ENCODE results near the gene INF2. TPM values are rescaled to one million over a fixed set of nuclear protein-coding genes. Genes with fewer than 3 reads are reported as not detected.

The INF2 gene
- total and polyA plus RNA-seq, 12 donors = 22.5 to 73.8 (median 28.4) TPM

DNA sequence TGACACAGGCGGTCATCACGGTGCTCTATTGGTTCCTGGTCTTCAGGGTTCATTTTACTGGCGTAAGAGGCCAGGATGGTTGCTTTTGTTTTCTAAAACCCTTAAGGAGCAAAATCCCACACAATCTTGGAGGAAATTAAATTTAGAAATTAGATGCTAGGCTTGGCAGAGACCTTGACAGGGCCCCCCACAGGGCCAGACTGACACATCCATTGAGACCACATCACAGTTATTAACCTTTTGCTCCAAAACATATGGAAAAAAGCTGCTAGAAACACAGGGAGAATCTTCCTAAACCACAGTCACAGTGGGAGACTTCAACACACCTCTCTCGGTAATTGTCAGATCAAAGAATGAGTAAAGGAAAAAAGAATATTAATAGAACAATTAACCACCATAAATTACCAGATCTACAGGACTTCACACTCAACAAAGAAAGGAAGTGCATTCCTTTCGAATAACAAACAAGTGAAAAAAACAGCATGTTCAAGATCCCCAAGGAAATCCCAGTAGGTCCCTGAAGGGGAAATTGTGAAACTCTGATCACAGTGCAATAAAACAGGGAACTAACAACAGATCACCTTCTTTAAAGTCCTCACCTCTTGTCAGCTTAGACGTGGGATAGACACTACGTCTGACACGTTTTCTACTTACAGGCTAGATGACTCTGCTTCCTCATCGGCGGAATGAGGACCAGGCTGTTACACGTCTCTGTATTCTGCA, 44.6 kb upstream of the INF2 start:
- Histone ChIP-seq H3K27me3 (peaks cover 0 to 10% (median 4%) of the 10 kb centered on the region in 7 donors), H3K4me1 (peaks cover 0 to 19% (median 4%) of the 10 kb centered on the region in 9 donors), H3K9me3 (peaks cover 0 to 14% (median 4%) of the 10 kb centered on the region in 11 donors), H3K4me3 (no peak overlapping the region), H3K36me3 (no peaks in the 10 kb centered on the region), H3K27ac (no peak overlapping the region)
- TF ChIP-seq, protein P1, sequence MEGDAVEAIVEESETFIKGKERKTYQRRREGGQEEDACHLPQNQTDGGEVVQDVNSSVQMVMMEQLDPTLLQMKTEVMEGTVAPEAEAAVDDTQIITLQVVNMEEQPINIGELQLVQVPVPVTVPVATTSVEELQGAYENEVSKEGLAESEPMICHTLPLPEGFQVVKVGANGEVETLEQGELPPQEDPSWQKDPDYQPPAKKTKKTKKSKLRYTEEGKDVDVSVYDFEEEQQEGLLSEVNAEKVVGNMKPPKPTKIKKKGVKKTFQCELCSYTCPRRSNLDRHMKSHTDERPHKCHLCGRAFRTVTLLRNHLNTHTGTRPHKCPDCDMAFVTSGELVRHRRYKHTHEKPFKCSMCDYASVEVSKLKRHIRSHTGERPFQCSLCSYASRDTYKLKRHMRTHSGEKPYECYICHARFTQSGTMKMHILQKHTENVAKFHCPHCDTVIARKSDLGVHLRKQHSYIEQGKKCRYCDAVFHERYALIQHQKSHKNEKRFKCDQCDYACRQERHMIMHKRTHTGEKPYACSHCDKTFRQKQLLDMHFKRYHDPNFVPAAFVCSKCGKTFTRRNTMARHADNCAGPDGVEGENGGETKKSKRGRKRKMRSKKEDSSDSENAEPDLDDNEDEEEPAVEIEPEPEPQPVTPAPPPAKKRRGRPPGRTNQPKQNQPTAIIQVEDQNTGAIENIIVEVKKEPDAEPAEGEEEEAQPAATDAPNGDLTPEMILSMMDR (IDR thresholded peaks at IDR 0.05) = no peak
- 60 to 69% methylated on average over 11 of the region's 11 CpGs for WGBS, 2 donors
- no peak for DNase-seq
- ATAC-seq = no peak
- intact Hi-C loops (cut with DNase I) = loop anchor here in 3 of 10 donors (5.0 kb wide), 2 partner anchors 508 to 568 kb away; partner anchors contain the start of gene KIF26A (in 2 of the 3)

DNA sequence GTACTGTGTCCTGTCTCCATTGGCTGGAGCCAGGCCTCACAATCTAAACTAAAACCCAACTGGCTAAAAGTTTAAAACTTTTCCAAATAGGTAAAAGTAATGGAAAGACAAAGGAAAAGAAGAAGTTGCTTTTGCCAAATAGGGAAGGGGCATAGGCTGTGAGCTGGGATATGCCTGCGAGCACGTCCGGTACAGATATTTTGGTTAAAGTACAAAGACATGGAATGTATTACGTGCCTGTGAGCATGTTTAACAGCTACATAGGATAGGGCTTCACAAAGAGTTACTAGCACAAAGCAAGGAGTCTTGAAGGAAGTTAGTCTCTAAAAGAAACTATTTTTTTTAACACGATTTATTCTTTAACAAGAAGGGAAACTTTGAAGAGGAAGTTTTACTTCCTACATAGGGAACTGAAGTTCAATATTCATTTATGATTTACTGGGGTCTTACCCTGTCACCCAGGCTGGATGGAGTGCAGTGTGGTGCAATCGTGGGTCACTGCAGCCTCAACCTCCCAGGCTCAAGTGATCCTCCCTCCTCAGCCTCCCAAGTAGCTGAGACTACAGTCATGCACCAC, 41.9 kb upstream of the INF2 start:
- no peak overlapping the region for H3K4me3 ChIP-seq
- 76 to 79% methylated on average over 6 of the region's 6 CpGs for WGBS, 2 donors
- peaks cover 0 to 27% (median 11%) of the 10 kb centered on the region in 9 donors for H3K4me1 ChIP-seq
- no peak for ATAC-seq
- H3K9me3 ChIP-seq = peaks cover 0 to 14% (median 4%) of the 10 kb centered on the region in 11 donors
- intact Hi-C loops (cut with DNase I) = loop anchor here in 1 of 10 donors (2.0 kb wide), 1 partner anchor 61 kb away; no protein-coding TSS in a partner anchor
- no peaks in the 10 kb centered on the region for H3K36me3 ChIP-seq
- TF ChIP-seq, protein P1 (IDR thresholded peaks at IDR 0.05) = no peak
- H3K27me3 ChIP-seq = no peaks in the 10 kb centered on the region
- H3K27ac ChIP-seq = peak overlapping the region in 1 of 10 donors; percentile 46
- no peak for DNase-seq

DNA sequence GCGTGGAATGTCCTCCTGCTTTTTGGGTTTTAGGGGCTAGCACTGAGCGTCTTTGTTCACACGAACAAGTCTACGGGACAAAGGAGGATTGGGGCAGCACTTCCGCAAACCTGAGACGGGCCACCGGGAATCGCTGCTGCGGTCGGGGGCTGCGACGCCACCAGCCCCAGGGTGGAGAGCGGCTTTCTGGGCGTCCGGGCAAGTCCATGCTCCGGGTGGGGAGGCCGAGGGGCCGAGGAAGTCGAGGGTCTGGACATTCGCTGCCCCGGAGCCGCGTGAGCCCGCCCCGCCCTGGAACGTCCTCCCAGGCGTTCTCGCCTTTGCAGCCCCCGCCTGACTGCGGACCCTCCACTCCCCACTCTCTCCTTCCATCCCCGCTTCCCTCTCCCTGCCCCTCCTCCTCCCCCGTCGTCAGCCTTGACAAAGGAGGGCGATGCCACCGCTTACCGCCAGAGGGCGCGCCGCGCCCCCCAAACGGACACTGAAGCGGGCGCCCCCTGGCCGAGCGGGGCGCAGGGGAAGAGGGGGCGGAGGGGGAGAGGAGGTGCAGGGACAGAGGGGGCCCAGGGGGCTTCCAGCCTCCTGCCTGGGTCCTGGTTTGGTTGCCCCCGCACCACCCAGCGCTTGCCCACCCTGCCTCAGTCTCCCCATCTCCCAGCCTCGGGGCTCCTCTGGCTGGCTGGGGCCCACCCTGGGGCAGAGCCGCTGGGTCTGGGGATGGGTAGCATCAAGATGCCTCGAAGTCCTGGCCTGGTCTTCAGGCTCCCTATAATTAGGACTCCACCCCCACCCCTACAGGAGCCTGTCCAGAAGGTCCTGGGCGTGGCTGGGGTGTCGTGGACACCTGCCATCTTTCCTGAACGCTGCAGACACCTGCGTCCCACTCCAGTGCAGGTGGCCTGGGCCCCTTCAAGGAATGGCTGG, 39.1 kb upstream of the INF2 start:
- ATAC-seq (peak; percentile 78 to 90 (median 86)), DNase-seq (peak; percentile 62 to 76)
- TF ChIP-seq, protein P1 (IDR thresholded peaks at IDR 0.05) = peak; percentile 96 to 99 (median 98)
- intact Hi-C loops (cut with DNase I) = loop anchor here in 8 of 10 donors (1.0 to 5.0 kb wide), 4 partner anchors 37 to 58 kb away; partner anchors contain the start of gene INF2 (in 1 of the 8)
- peaks cover 0 to 22% (median 11%) of the 10 kb centered on the region in 9 donors for H3K4me1 ChIP-seq
- no peaks in the 10 kb centered on the region for H3K27me3 ChIP-seq
- WGBS, 2 donors = 8 to 13% methylated on average over 36 to 56 of the region's 56 CpGs
- peak overlapping the region; percentile 26 to 57 (median 48) for H3K4me3 ChIP-seq
- peaks cover 0 to 21% (median under 1%) of the 10 kb centered on the region in 11 donors for H3K9me3 ChIP-seq
- H3K27ac ChIP-seq = peak overlapping the region in 1 of 10 donors; percentile 39
- no peaks in the 10 kb centered on the region for H3K36me3 ChIP-seq
